GM23338 (cell line): ENCODE measurements around the gene PDZK1IP1. TPM values are rescaled to one million over a fixed set of nuclear protein-coding genes. Genes with fewer than 3 reads are reported as not detected.

ENCODE experiments used
- ATAC-seq: fragments of 200-7000 bp; cut with Tn5 transposase; 3 replicates; pipeline ENCODE4 v1.9.1; 2020
- DNase-seq: peaks from one replicate; pipeline ENCODE4 v3.0.0-alpha.2; 2015; ENCODE audit warnings: low spot score
- H2AFZ ChIP-seq: fragments of 200-600 bp; sonication (generic); 2 replicates; pipeline ENCODE4 v1.8.0; 2016; ENCODE audit warnings: antibody characterized with exemption, mild to moderate bottlenecking, moderate library complexity
- H3F3A ChIP-seq: fragments of 200-600 bp; sonication (generic); replicated peaks from 2 replicates; pipeline ENCODE4 v1.8.0; 2017; ENCODE audit warnings: antibody characterized with exemption, mixed run types, low read depth
- H3K27ac ChIP-seq: fragments of 200-600 bp; sonication (generic); 2 replicates; pipeline ENCODE4 v1.6.1; 2016; ENCODE audit warnings: low read depth
- H3K27me3 ChIP-seq: fragments of 200-600 bp; sonication (generic); 2 replicates; pipeline ENCODE4 v1.8.0; 2016; ENCODE audit warnings: mild to moderate bottlenecking, mixed run types, moderate library complexity; ENCODE audit not compliant: insufficient read depth
- H3K36me3 ChIP-seq: fragments of 200-600 bp; sonication (generic); 2 replicates; pipeline ENCODE4 v1.8.0; 2016; ENCODE audit warnings: mild to moderate bottlenecking; ENCODE audit not compliant: insufficient read depth
- H3K4me1 ChIP-seq: fragments of 200-600 bp; sonication (generic); 2 replicates; pipeline ENCODE4 v1.8.0; 2016; ENCODE audit warnings: mild to moderate bottlenecking, moderate library complexity; ENCODE audit not compliant: insufficient read depth
- H3K4me2 ChIP-seq: fragments of 200-600 bp; sonication (generic); 2 replicates; pipeline ENCODE4 v1.7.1; 2017; ENCODE audit warnings: mixed run types
- H3K4me3 ChIP-seq: fragments of 200-600 bp; sonication (generic); 2 replicates; pipeline ENCODE4 v1.6.1; 2016; ENCODE audit warnings: mixed run types
- H3K79me2 ChIP-seq: fragments of 200-600 bp; sonication (generic); replicated peaks from 2 replicates; pipeline ENCODE4 v1.8.0; 2017; ENCODE audit warnings: mild to moderate bottlenecking; ENCODE audit not compliant: insufficient read depth
- H3K9me2 ChIP-seq: fragments of 200-600 bp; sonication (generic); 2 replicates; pipeline ENCODE4 v1.8.0; 2017; ENCODE audit not compliant: insufficient read depth
- H4K20me1 ChIP-seq: fragments of 200-600 bp; sonication (generic); replicated peaks from 2 replicates; pipeline ENCODE4 v1.8.0; 2017; ENCODE audit warnings: mild to moderate bottlenecking; ENCODE audit not compliant: insufficient read depth
- H3K27ac Mint-ChIP-seq: 2 replicates; pipeline ENCODE4 v1.8.0; 2020; ENCODE audit warnings: inconsistent platforms, mild to moderate bottlenecking, moderate library complexity, mixed read lengths
- H3K27me3 Mint-ChIP-seq: 3 replicates; pipeline ENCODE4 v1.8.0; 2022; ENCODE audit warnings: low read depth, mild to moderate bottlenecking, moderate library complexity, mixed read lengths, inconsistent platforms; ENCODE audit not compliant: insufficient read depth, poor library complexity
- H3K36me3 Mint-ChIP-seq: 3 replicates; pipeline ENCODE4 v1.8.0; 2021; ENCODE audit warnings: low read depth, mild to moderate bottlenecking, inconsistent platforms, moderate library complexity, mixed read lengths
- H3K4me1 Mint-ChIP-seq: 3 replicates; pipeline ENCODE4 v1.8.0; 2020; ENCODE audit warnings: mild to moderate bottlenecking, inconsistent platforms, mixed read lengths
- H3K4me3 Mint-ChIP-seq: 3 replicates; pipeline ENCODE4 v1.8.0; 2021; ENCODE audit warnings: moderate library complexity, mild to moderate bottlenecking, inconsistent platforms, mixed read lengths
- H3K9me3 Mint-ChIP-seq: 3 replicates; pipeline ENCODE4 v1.8.0; 2020; ENCODE audit warnings: moderate library complexity, mild to moderate bottlenecking, inconsistent platforms, mixed read lengths
- CREB1 ChIP-seq: fragments of 250-450 bp; sonication (Bioruptor Pico); IDR thresholded peaks from 2 replicates; pipeline ENCODE4 v1.5.0; 2020; ENCODE audit warnings: low read depth, mild to moderate bottlenecking, moderate library complexity
- ETS1 ChIP-seq: IDR thresholded peaks from 2 replicates; pipeline ENCODE4 v1.6.1; 2016; ENCODE audit warnings: antibody characterized with exemption
- EZH2 ChIP-seq: fragments of 200-600 bp; sonication (generic); IDR thresholded peaks from one replicate; pipeline ENCODE4 v1.8.0; 2017; ENCODE audit warnings: antibody characterized with exemption, mild to moderate bottlenecking, low read depth; ENCODE audit not compliant: unreplicated experiment
- EZH2phosphoT487 ChIP-seq: fragments of 200-600 bp; sonication (generic); IDR thresholded peaks from one replicate; pipeline ENCODE4 v1.8.1; 2018; ENCODE audit warnings: antibody characterized with exemption; ENCODE audit not compliant: unreplicated experiment
- JUNB ChIP-seq: IDR thresholded peaks from one replicate; pipeline ENCODE4 v1.6.1; 2016; ENCODE audit warnings: antibody characterized with exemption; ENCODE audit not compliant: unreplicated experiment
- NANOG ChIP-seq: IDR thresholded peaks from 2 replicates; pipeline ENCODE4 v1.6.1; 2016; ENCODE audit warnings: antibody characterized with exemption, borderline replicate concordance
- POLR2AphosphoS5 ChIP-seq: IDR thresholded peaks from 2 replicates; pipeline ENCODE4 v1.6.1; 2016; ENCODE audit warnings: antibody characterized with exemption, low read depth
- STAT1 ChIP-seq: IDR thresholded peaks from one replicate; pipeline ENCODE4 v1.6.1; 2016; ENCODE audit warnings: antibody characterized with exemption; ENCODE audit not compliant: unreplicated experiment
- ZNF114 ChIP-seq: fragments of 250-450 bp; sonication (Bioruptor Pico); IDR thresholded peaks from 2 replicates; pipeline ENCODE4 v1.5.0; 2020; ENCODE audit warnings: mild to moderate bottlenecking, moderate library complexity
- ZNF331 ChIP-seq: fragments of 250-450 bp; sonication (Bioruptor Pico); IDR thresholded peaks from 2 replicates; pipeline ENCODE4 v1.5.0; 2020; ENCODE audit warnings: low read depth, mild to moderate bottlenecking, moderate library complexity
- ZNF462 ChIP-seq: fragments of 250-450 bp; sonication (Bioruptor Pico); IDR thresholded peaks from 2 replicates; pipeline ENCODE4 v1.5.0; 2020; ENCODE audit warnings: mild to moderate bottlenecking, moderate library complexity
- polyA plus RNA-seq: library from polyadenylated mRNA; unstranded; fragments of >200 nt; fragmentation: Nextera tagmentation; extraction: Ambion mirVana; gene quantifications from 2 replicates; pipeline ENCODE4 v1.2.1, GENCODE V29; 2016
- total RNA-seq: library from RNA; depleted of rRNA; stranded (reverse); fragments of >200 nt; shearing (Covaris generic); gene quantifications from 2 replicates; pipeline ENCODE4 v1.2.3, GENCODE V29; 2014

Gene PDZK1IP1
- total and polyA plus RNA-seq, 2 experiments from 2014 or later: not detected

- Mint-ChIP-seq H3K4me3 (no peak overlapping the region), H3K9me3 (peaks cover 18% of the 10 kb centered on the region; the same call in 2 of the 3 replicates), H3K27me3 (peaks cover 19% of the 10 kb centered on the region), H3K27ac (no peak overlapping the region), H3K4me1 (peaks cover 16% of the 10 kb centered on the region), H3K36me3 (no peaks in the 10 kb centered on the region)
- Histone ChIP-seq H4K20me1 (no peaks in the 10 kb centered on the region), H2AFZ (no peak overlapping the region), H3F3A (no peaks in the 10 kb centered on the region), H3K9me2 (no peaks in the 10 kb centered on the region), H3K4me3 (no peak overlapping the region), H3K36me3 (no peaks in the 10 kb centered on the region), H3K27me3 (no peaks in the 10 kb centered on the region), H3K79me2 (no peaks in the 10 kb centered on the region), H3K4me1 (peaks cover 2% of the 10 kb centered on the region), H3K27ac (no peak overlapping the region), H3K4me2 (no peak overlapping the region)
- ATAC-seq: no peak
- no peak for TF ChIP-seq NANOG
- no peak for TF ChIP-seq ZNF462 (CRISPR knock-in tag)
- TF ChIP-seq POLR2AphosphoS5: no peak
- no peak for TF ChIP-seq CREB1
- TF ChIP-seq ZNF114 (CRISPR knock-in tag): no peak
- TF ChIP-seq ETS1: no peak
- no peak for TF ChIP-seq ZNF331 (CRISPR knock-in tag)
- TF ChIP-seq EZH2: no peak
- TF ChIP-seq JUNB: no peak
- TF ChIP-seq EZH2phosphoT487: no peak
- no peak for TF ChIP-seq STAT1
- DNase-seq: no peak
These were observed 3.3 kb downstream of the PDZK1IP1 start for GRCh38 chr1:47186267-47187185.
